AG04449 (cell line): Measurements from ENCODE around the gene PDZK1IP1.
A peak's percentile ranks its signal among the peaks of the same experiment; 100 is the strongest.

Source experiments
- CTCF ChIA-PET: fragments of 350-600 bp; formaldehyde crosslinking; extraction: SDS; loops from one replicate; lab custom pipeline; 2021; ENCODE audit warnings: antibody characterized with exemption; lab: Yijun Ruan, JAX
- POLR2A ChIA-PET: fragments of 400-600, 350-600 bp; formaldehyde crosslinking; extraction: SDS; loops from one replicate; lab custom pipeline; 2020; ENCODE audit warnings: antibody characterized with exemption, inconsistent platforms; lab: Yijun Ruan, JAX
- DNase-seq: peaks from one replicate; pipeline ENCODE4 v3.0.0-alpha.2; 2010; ENCODE audit warnings: low read depth, low spot score
- H3K4me3 ChIP-seq: 2 replicates; pipeline ENCODE4 v1.5.1; 2011; ENCODE audit warnings: low read depth, mild to moderate bottlenecking, control low read depth, low read length
- CTCF ChIP-seq: IDR thresholded peaks from one replicate; pipeline ENCODE4 v1.5.1; 2011; ENCODE audit warnings: mild to moderate bottlenecking, moderate library complexity, low read length, control low read depth, inconsistent platforms; ENCODE audit not compliant: insufficient read depth; ENCODE audit errors: missing control alignments

Gene PDZK1IP1

GRCh38 chr1:47192458-47193384 is 2.9 kb upstream of the PDZK1IP1 start:
- H3K4me3 ChIP-seq: no peak overlapping the region
- ChIA-PET CTCF (interaction anchor here (0.7 to 9.1 kb wide), 37 partner anchors 9 to 550 kb away, joined by 3 to 213 read pairs (median 4); partner anchors contain the start of genes CMPK1 and STIL), POLR2A (interaction anchor here (1.3 kb wide), 1 partner anchor 9 kb away, joined by 3 read pairs; no protein-coding TSS in a partner anchor)
- no peak for DNase-seq
- TF ChIP-seq CTCF: peak; percentile 90

GRCh38 chr1:47191940-47192457 is 2.2 kb upstream of the PDZK1IP1 start:
- TF ChIP-seq CTCF: no peak
- H3K4me3 ChIP-seq: no peak overlapping the region
- DNase-seq: no peak
- POLR2A ChIA-PET: no interaction called here
- CTCF ChIA-PET: interaction anchor here (0.6 to 9.1 kb wide), 19 partner anchors 10 to 549 kb away, joined by 3 to 213 read pairs (median 5); partner anchors contain the start of gene STIL

- DNase-seq: no peak
- POLR2A ChIA-PET: no interaction called here
- CTCF ChIA-PET: interaction anchor here (1.4 to 9.1 kb wide), 5 partner anchors 12 to 537 kb away, joined by 3 to 213 read pairs (median 21); no protein-coding TSS in a partner anchor
- no peak overlapping the region for H3K4me3 ChIP-seq
- TF ChIP-seq CTCF: no peak
These were observed 1.0 kb upstream of the PDZK1IP1 start for GRCh38 chr1:47190857-47191256.

- no peak for TF ChIP-seq CTCF
- POLR2A ChIA-PET: no interaction called here
- no peak for DNase-seq
- CTCF ChIA-PET: interaction anchor here (1.0 to 9.1 kb wide), 5 partner anchors 12 to 537 kb away, joined by 3 to 213 read pairs (median 3); no protein-coding TSS in a partner anchor
- H3K4me3 ChIP-seq: no peak overlapping the region
These were observed 646 bp upstream of the PDZK1IP1 start for GRCh38 chr1:47190509-47190855.

GRCh38 chr1:47188791-47189785 is 748 bp downstream of the PDZK1IP1 start:
- POLR2A ChIA-PET: no interaction called here
- CTCF ChIA-PET: interaction anchor here (1.0 to 9.1 kb wide), 5 partner anchors 10 to 236 kb away, joined by 3 to 213 read pairs (median 3); no protein-coding TSS in a partner anchor
- DNase-seq: no peak
- TF ChIP-seq CTCF: no peak
- no peak overlapping the region for H3K4me3 ChIP-seq
